ENCODE results near the gene PRPF18.

- TF ChIP-seq POLR2A (IDR thresholded peaks at IDR 0.05; ENCODE audit: low read depth, low read length) (no peak), BHLHE40 (IDR thresholded peaks at IDR 0.05; ENCODE audit: low read depth, low read length) (no peak), NFE2L2 (IDR thresholded peaks at IDR 0.05; ENCODE audit: low read depth, low read length) (no peak), RAD21 (IDR thresholded peaks at IDR 0.05; ENCODE audit: low read length) (no peak)
- TF ChIP-seq, protein P1, sequence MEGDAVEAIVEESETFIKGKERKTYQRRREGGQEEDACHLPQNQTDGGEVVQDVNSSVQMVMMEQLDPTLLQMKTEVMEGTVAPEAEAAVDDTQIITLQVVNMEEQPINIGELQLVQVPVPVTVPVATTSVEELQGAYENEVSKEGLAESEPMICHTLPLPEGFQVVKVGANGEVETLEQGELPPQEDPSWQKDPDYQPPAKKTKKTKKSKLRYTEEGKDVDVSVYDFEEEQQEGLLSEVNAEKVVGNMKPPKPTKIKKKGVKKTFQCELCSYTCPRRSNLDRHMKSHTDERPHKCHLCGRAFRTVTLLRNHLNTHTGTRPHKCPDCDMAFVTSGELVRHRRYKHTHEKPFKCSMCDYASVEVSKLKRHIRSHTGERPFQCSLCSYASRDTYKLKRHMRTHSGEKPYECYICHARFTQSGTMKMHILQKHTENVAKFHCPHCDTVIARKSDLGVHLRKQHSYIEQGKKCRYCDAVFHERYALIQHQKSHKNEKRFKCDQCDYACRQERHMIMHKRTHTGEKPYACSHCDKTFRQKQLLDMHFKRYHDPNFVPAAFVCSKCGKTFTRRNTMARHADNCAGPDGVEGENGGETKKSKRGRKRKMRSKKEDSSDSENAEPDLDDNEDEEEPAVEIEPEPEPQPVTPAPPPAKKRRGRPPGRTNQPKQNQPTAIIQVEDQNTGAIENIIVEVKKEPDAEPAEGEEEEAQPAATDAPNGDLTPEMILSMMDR (conservative IDR thresholded peaks at IDR 0.05; ENCODE audit: low read depth, low read length), result no peak
Observed at GRCh38 chr10:13621931-13622330, 35.2 kb downstream of the PRPF18 start.

Measured in IMR-90 (cell line).